LNCaP clone FGC (cell line): ENCODE results near the gene RFPL2.
A peak's percentile ranks its signal among the peaks of the same experiment; 100 is the strongest.

Experiments
- DNase-seq: peaks from one replicate; pipeline ENCODE4 v3.0.0-alpha.2; 2011; ENCODE audit warnings: low read depth
- H3K4me3 ChIP-seq: 2 replicates; pipeline ENCODE4 v1.5.1; 2011; ENCODE audit warnings: mild to moderate bottlenecking, low read depth, low read length, control low read depth
- TF ChIP-seq, protein P1 (sequence below): IDR thresholded peaks from 2 replicates; pipeline ENCODE4 v1.5.1; 2012; ENCODE audit warnings: mild to moderate bottlenecking; ENCODE audit not compliant: control insufficient read depth, insufficient read depth; ENCODE audit errors: extremely low read depth

RFPL2 gene

DNA sequence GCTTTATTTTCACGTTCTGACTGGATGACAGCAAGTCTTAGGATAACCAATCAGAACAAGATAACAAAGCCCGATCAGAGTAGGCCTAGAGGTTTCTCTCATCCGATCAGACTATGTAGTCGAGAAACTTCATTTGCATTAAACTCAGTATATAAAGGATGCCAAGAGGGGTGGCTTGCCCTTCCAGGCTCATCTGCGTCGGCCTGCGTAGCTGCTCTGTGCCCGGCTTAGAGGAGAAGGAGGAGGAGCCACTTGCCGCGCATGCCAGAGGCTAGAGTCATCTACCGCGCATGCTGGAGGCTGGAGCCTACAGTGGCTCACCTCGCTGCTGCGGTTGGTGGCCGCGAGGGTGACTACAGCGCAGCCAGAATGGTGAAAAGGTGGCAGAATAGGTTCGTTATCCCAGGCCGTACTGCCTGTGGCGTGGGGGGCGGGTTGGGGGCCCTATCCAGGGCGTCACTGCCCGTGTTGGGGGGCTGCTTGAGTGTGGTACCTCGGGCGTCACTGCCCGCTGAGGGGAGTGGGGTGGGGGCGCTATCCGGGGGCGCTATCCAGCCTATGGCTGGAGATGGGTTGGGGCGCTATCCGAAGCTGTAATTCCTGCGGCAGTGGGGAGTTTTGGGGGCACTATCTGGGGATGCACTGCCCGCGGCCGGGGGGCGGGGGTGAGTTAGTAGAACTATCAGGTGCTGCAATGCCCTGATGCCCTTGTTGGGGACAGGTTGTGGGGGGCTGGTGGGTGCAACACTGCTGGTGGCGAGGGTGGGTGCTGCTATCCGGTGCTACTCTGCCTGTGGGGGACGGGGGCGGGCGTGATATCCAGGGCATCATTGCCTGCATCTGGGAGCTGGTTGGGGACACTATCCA lies at the start of gene RFPL2:
Gene RFPL2 (minus strand): TSS at position 218 of the 867 bp plus-strand sequence. CDS start 2,622 bp downstream, outside the sequence.
- H3K4me3 ChIP-seq: peak within 1 kb of the TSS; percentile 68
- DNase-seq: peak; percentile 75
- TF ChIP-seq, protein P1, sequence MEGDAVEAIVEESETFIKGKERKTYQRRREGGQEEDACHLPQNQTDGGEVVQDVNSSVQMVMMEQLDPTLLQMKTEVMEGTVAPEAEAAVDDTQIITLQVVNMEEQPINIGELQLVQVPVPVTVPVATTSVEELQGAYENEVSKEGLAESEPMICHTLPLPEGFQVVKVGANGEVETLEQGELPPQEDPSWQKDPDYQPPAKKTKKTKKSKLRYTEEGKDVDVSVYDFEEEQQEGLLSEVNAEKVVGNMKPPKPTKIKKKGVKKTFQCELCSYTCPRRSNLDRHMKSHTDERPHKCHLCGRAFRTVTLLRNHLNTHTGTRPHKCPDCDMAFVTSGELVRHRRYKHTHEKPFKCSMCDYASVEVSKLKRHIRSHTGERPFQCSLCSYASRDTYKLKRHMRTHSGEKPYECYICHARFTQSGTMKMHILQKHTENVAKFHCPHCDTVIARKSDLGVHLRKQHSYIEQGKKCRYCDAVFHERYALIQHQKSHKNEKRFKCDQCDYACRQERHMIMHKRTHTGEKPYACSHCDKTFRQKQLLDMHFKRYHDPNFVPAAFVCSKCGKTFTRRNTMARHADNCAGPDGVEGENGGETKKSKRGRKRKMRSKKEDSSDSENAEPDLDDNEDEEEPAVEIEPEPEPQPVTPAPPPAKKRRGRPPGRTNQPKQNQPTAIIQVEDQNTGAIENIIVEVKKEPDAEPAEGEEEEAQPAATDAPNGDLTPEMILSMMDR: no peak

DNA sequence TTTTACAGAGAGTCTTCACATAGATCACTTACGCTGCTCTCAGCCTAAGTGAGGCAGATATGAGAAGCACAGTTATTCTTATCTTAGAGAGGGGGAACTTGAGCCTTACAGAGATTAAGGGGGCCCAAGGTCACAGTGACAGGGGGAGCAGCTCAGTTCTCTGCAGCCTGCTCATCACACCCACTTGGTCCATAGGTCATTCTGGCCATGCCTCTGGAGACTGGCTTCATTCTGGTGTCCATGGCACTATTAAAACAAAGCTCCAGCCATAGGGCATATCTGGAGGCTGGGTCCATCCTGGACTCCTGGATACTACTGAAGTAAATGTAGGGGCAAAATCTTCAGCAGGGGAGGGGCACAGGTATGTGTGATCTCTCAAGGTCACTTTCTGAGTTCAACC lies 44.4 kb upstream of the RFPL2 start:
- DNase-seq: no peak
- H3K4me3 ChIP-seq: no peak overlapping the region
- TF ChIP-seq, protein P1: no peak

DNA sequence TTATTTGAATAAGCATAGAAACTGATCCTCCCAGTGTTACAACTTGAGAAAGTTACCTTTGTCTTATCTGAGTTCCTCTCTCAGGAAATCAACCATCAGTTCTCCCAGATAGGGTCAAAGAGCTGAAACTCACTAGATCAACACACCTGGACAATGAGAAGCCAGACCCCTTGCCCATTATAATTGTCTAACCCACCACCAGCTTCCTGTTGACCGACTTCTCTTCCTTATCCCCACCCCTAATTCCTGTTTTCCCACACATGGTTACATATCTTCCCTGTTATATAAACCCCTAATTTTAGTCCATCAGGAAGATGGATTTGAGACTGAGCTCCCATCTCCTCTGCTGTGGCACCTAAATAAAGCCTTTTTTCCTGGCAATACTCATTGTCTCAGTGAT lies 43.4 kb upstream of the RFPL2 start:
- no peak for DNase-seq
- TF ChIP-seq, protein P1: no peak
- H3K4me3 ChIP-seq: no peak overlapping the region

DNA sequence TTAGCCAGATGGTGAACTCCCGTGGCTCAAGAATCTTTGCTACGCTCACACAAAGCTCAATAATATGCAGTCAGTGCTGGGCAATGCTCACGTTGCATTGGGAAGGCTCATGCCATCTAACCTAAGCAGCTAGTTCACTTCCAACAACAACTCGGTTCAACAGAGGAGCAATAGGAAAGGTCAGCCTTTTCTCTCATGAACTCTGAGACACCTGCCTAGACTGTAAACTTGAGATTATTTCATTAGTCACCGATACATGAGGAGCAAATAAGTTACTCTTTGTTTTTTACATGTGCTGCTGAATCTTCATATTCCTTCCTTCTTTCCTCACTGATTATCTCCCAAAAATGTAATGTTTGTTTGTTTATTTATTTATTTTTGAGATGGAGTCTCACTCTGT lies 41.3 kb upstream of the RFPL2 start:
- no peak for DNase-seq
- H3K4me3 ChIP-seq: no peak overlapping the region
- TF ChIP-seq, protein P1: no peak

DNA sequence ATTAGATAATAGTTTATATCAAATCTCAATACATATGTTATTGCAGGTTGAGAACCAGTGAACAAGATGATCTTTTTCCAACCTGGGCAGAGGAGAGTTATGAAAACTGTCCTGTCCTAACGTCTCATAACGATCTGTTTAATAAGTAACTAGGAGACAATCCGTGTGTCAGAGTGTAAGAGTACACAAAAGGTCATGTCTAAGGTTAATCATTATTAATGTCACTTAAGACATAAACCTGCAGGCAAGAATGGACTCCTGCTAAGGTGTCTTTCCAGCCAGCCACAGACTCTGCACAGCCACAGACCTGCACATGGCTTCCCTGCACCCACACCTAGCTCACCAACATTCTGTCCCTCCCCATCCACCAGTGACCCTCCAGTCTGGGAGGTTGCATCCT lies 40.2 kb upstream of the RFPL2 start:
- TF ChIP-seq, protein P1: no peak
- DNase-seq: no peak
- no peak overlapping the region for H3K4me3 ChIP-seq

DNA sequence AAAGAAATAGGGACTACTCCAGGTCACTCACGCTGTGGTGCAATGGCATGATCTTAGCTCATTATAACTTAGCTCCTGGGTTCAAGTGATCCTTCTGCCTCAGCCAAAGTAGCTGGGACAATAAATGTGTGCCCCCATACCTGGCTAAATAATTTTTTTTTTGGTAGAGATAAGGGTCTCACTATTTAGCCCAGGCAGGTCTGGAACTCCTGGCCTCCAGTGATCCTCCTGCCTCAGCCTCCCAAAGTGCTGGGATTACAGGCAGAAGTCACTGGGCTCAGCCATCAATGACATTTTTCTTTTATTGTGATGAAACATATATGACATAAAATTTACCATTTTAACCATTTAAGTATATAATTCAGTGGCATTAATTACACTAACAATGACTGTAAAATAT lies 39.7 kb upstream of the RFPL2 start:
- TF ChIP-seq, protein P1: no peak
- no peak overlapping the region for H3K4me3 ChIP-seq
- DNase-seq: no peak

DNA sequence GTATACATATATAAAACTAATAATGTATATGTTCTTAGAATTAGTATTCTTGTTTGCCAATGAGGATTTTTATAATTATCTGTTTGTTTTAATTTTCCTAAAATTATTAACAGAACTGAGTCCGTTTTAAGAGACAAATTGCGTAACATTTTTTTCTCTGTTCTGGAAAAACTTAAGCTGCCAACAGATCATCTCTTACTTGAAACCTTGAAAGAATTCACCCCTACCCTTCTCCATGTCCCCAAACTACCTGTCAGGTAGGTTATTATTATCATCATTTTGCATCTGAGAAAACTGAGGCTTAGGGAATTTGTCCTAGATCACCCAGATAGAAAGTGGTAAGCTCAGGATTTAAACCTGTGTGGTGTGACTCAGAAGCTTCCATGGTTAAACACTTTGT lies 35.6 kb upstream of the RFPL2 start:
- no peak overlapping the region for H3K4me3 ChIP-seq
- no peak for DNase-seq
- TF ChIP-seq, protein P1: no peak
